Peyer's patch (tissue), 4 donors: Measurements from ENCODE around the gene TBCD. TPM values are rescaled to one million over a fixed set of nuclear protein-coding genes. Genes with fewer than 3 reads are reported as not detected.

ENCODE experiments used
- DNase-seq, 3 donors: peaks; one replicate each; pipeline ENCODE4 v3.0.0-alpha.2; 2017 to 2019
- H3K27ac ChIP-seq, 4 donors: fragments of 200-600 bp; sonication (generic); one replicate each; pipeline ENCODE4 v1.5.1; 2016 to 2019
- H3K27me3 ChIP-seq, 2 donors: fragments of 200-600 bp; sonication (generic); one replicate each; pipeline ENCODE4 v1.5.1; 2019
- H3K36me3 ChIP-seq, 3 donors: fragments of 200-600 bp; sonication (generic); one replicate each; pipeline ENCODE4 v1.5.1; 2016 to 2019
- H3K4me1 ChIP-seq, 4 donors: fragments of 200-600 bp; sonication (generic); one replicate each; pipeline ENCODE4 v1.5.1; 2016 to 2019
- H3K4me3 ChIP-seq, 4 donors: fragments of 200-600 bp; sonication (generic); 1 replicate in 3 of 4; 2 replicates in 1 of 4; pipeline ENCODE4 v1.5.1; 2016 to 2019; ENCODE audit warnings: mild to moderate bottlenecking in 1 of 4
- H3K9me3 ChIP-seq, 4 donors: fragments of 200-600 bp; sonication (generic); one replicate each; pipeline ENCODE4 v1.5.1; 2016 to 2019; ENCODE audit warnings: mild to moderate bottlenecking in 1 of 4
- CTCF ChIP-seq, 6 experiments: fragments of 450-650 bp in 4 of 6; fragments of 200-600 bp in 2 of 6; sonication (generic) in 1 of 6; IDR thresholded peaks; one replicate each; pipeline ENCODE4 v1.5.1; 2017 to 2019; ENCODE audit warnings: antibody characterized with exemption in 6 of 6, mild to moderate bottlenecking in 3 of 6, moderate library complexity in 1 of 6
- POLR2A ChIP-seq, 2 donors: fragments of 450-650 bp; IDR thresholded peaks; one replicate each; pipeline ENCODE4 v1.5.1; 2017; ENCODE audit warnings: antibody characterized with exemption in 2 of 2, mild to moderate bottlenecking in 2 of 2, moderate library complexity in 2 of 2
- total RNA-seq, 4 donors: library from RNA; depleted of rRNA; stranded (reverse); fragments of >200 nt; gene quantifications; one replicate each; pipeline ENCODE4 v1.1.0, GENCODE V29; 2016

TBCD gene
- total RNA-seq, 4 donors from 2014 or later = 58.7 to 130 (median 74.8) TPM

GRCh38 chr17:82895087-82895486 is 143.2 kb downstream of the TBCD start:
- no peaks in the 10 kb centered on the region for H3K36me3 ChIP-seq
- DNase-seq = no peak
- H3K4me3 ChIP-seq = no peak overlapping the region
- H3K4me1 ChIP-seq = peaks cover 0 to 7% (median under 1%) of the 10 kb centered on the region in 4 donors
- no peak for TF ChIP-seq CTCF (IDR thresholded peaks at IDR 0.05)
- TF ChIP-seq POLR2A (IDR thresholded peaks at IDR 0.05) = no peak
- no peaks in the 10 kb centered on the region for H3K9me3 ChIP-seq
- H3K27ac ChIP-seq = no peak overlapping the region
- H3K27me3 ChIP-seq = no peaks in the 10 kb centered on the region

GRCh38 chr17:82896071-82897000 is 144.5 kb downstream of the TBCD start:
- Histone ChIP-seq H3K27me3 (no peaks in the 10 kb centered on the region), H3K9me3 (no peaks in the 10 kb centered on the region), H3K27ac (no peak overlapping the region), H3K4me3 (no peak overlapping the region), H3K4me1 (peaks cover 0 to 7% (median 0%) of the 10 kb centered on the region in 4 donors), H3K36me3 (peaks cover 0 to 6% (median 0%) of the 10 kb centered on the region in 3 donors)
- DNase-seq = no peak
- no peak for TF ChIP-seq POLR2A (IDR thresholded peaks at IDR 0.05)

GRCh38 chr17:82897514-82898249 is 145.8 kb downstream of the TBCD start:
- Histone ChIP-seq H3K4me3 (no peak overlapping the region), H3K36me3 (peaks cover 0 to 8% (median 0%) of the 10 kb centered on the region in 3 donors), H3K27ac (no peak overlapping the region), H3K27me3 (no peaks in the 10 kb centered on the region), H3K9me3 (no peaks in the 10 kb centered on the region), H3K4me1 (peaks cover 0 to 6% (median 0%) of the 10 kb centered on the region in 4 donors)
- TF ChIP-seq POLR2A (IDR thresholded peaks at IDR 0.05) (no peak), CTCF (IDR thresholded peaks at IDR 0.05) (no peak)
- DNase-seq = no peak

GRCh38 chr17:82898976-82899514 is 147.2 kb downstream of the TBCD start:
- no peak for TF ChIP-seq POLR2A (IDR thresholded peaks at IDR 0.05)
- TF ChIP-seq CTCF (IDR thresholded peaks at IDR 0.05) = no peak
- H3K36me3 ChIP-seq = peaks cover 0 to 12% (median 0%) of the 10 kb centered on the region in 3 donors

GRCh38 chr17:82899941-82900340 is 148.1 kb downstream of the TBCD start:
- no peak for DNase-seq
- Histone ChIP-seq H3K27ac (no peak overlapping the region), H3K4me1 (no peaks in the 10 kb centered on the region), H3K9me3 (no peaks in the 10 kb centered on the region), H3K27me3 (no peaks in the 10 kb centered on the region), H3K4me3 (no peak overlapping the region), H3K36me3 (peaks cover 0 to 12% (median 0%) of the 10 kb centered on the region in 3 donors)
- TF ChIP-seq POLR2A (IDR thresholded peaks at IDR 0.05) = no peak
- no peak for TF ChIP-seq CTCF (IDR thresholded peaks at IDR 0.05)

More at GRCh38 chr17:82898976-82899514, 147.2 kb downstream of the TBCD start:
- H3K4me3 ChIP-seq = no peak overlapping the region
- H3K4me1 ChIP-seq = peaks cover 0 to 5% (median 0%) of the 10 kb centered on the region in 4 donors
- no peak for DNase-seq
- no peaks in the 10 kb centered on the region for H3K27me3 ChIP-seq
- no peaks in the 10 kb centered on the region for H3K9me3 ChIP-seq
- H3K27ac ChIP-seq = no peak overlapping the region
